ENCODE measurements around the gene RGPD3. TPM values are rescaled to one million over a fixed set of nuclear protein-coding genes. Genes with fewer than 3 reads are reported as not detected.

The RGPD3 gene
- polyA plus RNA-seq, 1 donor from 2014 or later: 0.74 TPM

DNA sequence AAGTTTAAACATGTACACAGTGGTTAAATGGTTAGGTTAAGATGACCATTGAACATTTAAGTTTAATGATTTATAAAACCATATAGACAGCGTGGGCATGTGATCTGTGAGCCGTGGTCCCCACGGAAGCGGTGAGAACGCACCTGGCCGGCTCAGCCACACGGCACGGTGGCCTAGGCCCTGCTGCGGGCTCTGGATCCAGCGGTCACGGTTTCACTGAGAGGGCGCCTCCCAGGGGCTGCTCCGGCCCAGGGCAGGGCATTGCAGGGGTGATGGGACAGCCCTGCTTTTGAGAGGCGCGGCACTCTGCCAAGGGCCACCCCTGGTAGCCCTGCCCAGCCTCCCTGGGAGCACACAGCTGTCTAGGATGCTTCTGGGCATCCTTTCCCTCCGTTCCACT lies 124.9 kb downstream of the RGPD3 start:
- Histone ChIP-seq H3F3A (ENCODE audit: insufficient read depth, low read length, poor library complexity, severe bottlenecking) (no peaks in the 10 kb centered on the region), H3K4me2 (ENCODE audit: low read length) (no peak overlapping the region), H3K9me3 (ENCODE audit: low read length) (no peaks in the 10 kb centered on the region), H3K27ac (ENCODE audit: low read length) (no peak overlapping the region), H3K27me3 (ENCODE audit: insufficient read depth, low read depth, low read length) (no peaks in the 10 kb centered on the region), H3K4me3 (ENCODE audit: low read length) (no peak overlapping the region), H3K9me2 (ENCODE audit: insufficient read depth, low read length) (no peaks in the 10 kb centered on the region), H3K9ac (ENCODE audit: low read length) (no peak overlapping the region), H4K20me1 (ENCODE audit: insufficient read depth) (no peaks in the 10 kb centered on the region), H3K79me2 (replicated peaks; ENCODE audit: insufficient read depth, low read length) (no peaks in the 10 kb centered on the region), H3K36me3 (ENCODE audit: insufficient read depth, low read length) (no peaks in the 10 kb centered on the region), H2AFZ (ENCODE audit: low read depth, low read length) (no peak overlapping the region)
- no peak for TF ChIP-seq CTCF (IDR thresholded peaks at IDR 0.05; ENCODE audit: poor library complexity, severe bottlenecking)
- no peak for TF ChIP-seq MXI1 (conservative IDR thresholded peaks at IDR 0.05; ENCODE audit: poor library complexity, severe bottlenecking)
- no peak for TF ChIP-seq TAF1 (IDR thresholded peaks at IDR 0.05; ENCODE audit: low read depth)
- TF ChIP-seq RAD21 (conservative IDR thresholded peaks at IDR 0.05): no peak
- TF ChIP-seq SMC3 (conservative IDR thresholded peaks at IDR 0.05; ENCODE audit: poor library complexity): no peak
- TF ChIP-seq EP300 (conservative IDR thresholded peaks at IDR 0.05; ENCODE audit: poor library complexity, severe bottlenecking): no peak
- TF ChIP-seq, protein P1, sequence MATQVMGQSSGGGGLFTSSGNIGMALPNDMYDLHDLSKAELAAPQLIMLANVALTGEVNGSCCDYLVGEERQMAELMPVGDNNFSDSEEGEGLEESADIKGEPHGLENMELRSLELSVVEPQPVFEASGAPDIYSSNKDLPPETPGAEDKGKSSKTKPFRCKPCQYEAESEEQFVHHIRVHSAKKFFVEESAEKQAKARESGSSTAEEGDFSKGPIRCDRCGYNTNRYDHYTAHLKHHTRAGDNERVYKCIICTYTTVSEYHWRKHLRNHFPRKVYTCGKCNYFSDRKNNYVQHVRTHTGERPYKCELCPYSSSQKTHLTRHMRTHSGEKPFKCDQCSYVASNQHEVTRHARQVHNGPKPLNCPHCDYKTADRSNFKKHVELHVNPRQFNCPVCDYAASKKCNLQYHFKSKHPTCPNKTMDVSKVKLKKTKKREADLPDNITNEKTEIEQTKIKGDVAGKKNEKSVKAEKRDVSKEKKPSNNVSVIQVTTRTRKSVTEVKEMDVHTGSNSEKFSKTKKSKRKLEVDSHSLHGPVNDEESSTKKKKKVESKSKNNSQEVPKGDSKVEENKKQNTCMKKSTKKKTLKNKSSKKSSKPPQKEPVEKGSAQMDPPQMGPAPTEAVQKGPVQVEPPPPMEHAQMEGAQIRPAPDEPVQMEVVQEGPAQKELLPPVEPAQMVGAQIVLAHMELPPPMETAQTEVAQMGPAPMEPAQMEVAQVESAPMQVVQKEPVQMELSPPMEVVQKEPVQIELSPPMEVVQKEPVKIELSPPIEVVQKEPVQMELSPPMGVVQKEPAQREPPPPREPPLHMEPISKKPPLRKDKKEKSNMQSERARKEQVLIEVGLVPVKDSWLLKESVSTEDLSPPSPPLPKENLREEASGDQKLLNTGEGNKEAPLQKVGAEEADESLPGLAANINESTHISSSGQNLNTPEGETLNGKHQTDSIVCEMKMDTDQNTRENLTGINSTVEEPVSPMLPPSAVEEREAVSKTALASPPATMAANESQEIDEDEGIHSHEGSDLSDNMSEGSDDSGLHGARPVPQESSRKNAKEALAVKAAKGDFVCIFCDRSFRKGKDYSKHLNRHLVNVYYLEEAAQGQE (IDR thresholded peaks at IDR 0.05; ENCODE audit: borderline replicate concordance): no peak
- no peak for TF ChIP-seq EZH2 (IDR thresholded peaks at IDR 0.05; ENCODE audit: borderline replicate concordance, insufficient read depth, low read length, poor library complexity, severe bottlenecking)
- TF ChIP-seq POLR2AphosphoS5 (IDR thresholded peaks at IDR 0.05): no peak

GRCh38 chr2:106342831-106343251 lies 125.4 kb downstream of the RGPD3 start:
- Histone ChIP-seq H4K20me1 (ENCODE audit: insufficient read depth) (no peaks in the 10 kb centered on the region), H3F3A (ENCODE audit: insufficient read depth, low read length, poor library complexity, severe bottlenecking) (no peaks in the 10 kb centered on the region), H3K36me3 (ENCODE audit: insufficient read depth, low read length) (no peaks in the 10 kb centered on the region), H3K9me3 (ENCODE audit: low read length) (no peaks in the 10 kb centered on the region), H3K4me2 (ENCODE audit: low read length) (no peak overlapping the region), H3K9ac (ENCODE audit: low read length) (no peak overlapping the region), H3K4me3 (ENCODE audit: low read length) (no peak overlapping the region), H3K27ac (ENCODE audit: low read length) (no peak overlapping the region), H3K27me3 (ENCODE audit: insufficient read depth, low read depth, low read length) (no peaks in the 10 kb centered on the region), H2AFZ (ENCODE audit: low read depth, low read length) (no peak overlapping the region), H3K79me2 (replicated peaks; ENCODE audit: insufficient read depth, low read length) (no peaks in the 10 kb centered on the region), H3K9me2 (ENCODE audit: insufficient read depth, low read length) (no peaks in the 10 kb centered on the region)
- TF ChIP-seq EP300 (conservative IDR thresholded peaks at IDR 0.05; ENCODE audit: poor library complexity, severe bottlenecking) (no peak), RAD21 (conservative IDR thresholded peaks at IDR 0.05) (no peak), CTCF (IDR thresholded peaks at IDR 0.05; ENCODE audit: poor library complexity, severe bottlenecking) (no peak), POLR2AphosphoS5 (IDR thresholded peaks at IDR 0.05) (no peak), TAF1 (IDR thresholded peaks at IDR 0.05; ENCODE audit: low read depth) (no peak), MXI1 (conservative IDR thresholded peaks at IDR 0.05; ENCODE audit: poor library complexity, severe bottlenecking) (no peak), EZH2 (IDR thresholded peaks at IDR 0.05; ENCODE audit: borderline replicate concordance, insufficient read depth, low read length, poor library complexity, severe bottlenecking) (no peak), SMC3 (conservative IDR thresholded peaks at IDR 0.05; ENCODE audit: poor library complexity) (no peak)
- TF ChIP-seq, protein P1 (IDR thresholded peaks at IDR 0.05; ENCODE audit: borderline replicate concordance): no peak
